Measurements from ENCODE around the gene CARD9.

- TF ChIP-seq EP300 (IDR thresholded peaks at IDR 0.05) = no peak
- TF ChIP-seq CTCF (IDR thresholded peaks at IDR 0.05) = no peak
Measured at GRCh38 chr9:136328011-136328621, 45.4 kb downstream of the CARD9 start.

Data from suprapubic skin (tissue), 3 donors.